GM12878 (cell line): ENCODE results near the gene CFAP410. TPM values are rescaled to one million over a fixed set of nuclear protein-coding genes. Genes with fewer than 3 reads are reported as not detected.

Experiments used
- ATAC-seq: fragments of 200-7000 bp; cut with Tn5 transposase; 3 replicates; pipeline ENCODE4 v1.9.1; 2020; ENCODE audit warnings: mild to moderate bottlenecking, moderate library complexity
- BruUV-seq: library from RNA; stranded (reverse); fragments of 400-500 nt; replicated peaks from 2 replicates; lab custom pipeline; 2021; lab: Mats Ljungman, UMichigan
- CTCF ChIA-PET: fragments of 300-600 bp; sonication (Branson Sonifier 250); formaldehyde crosslinking; extraction: SDS; loops from one replicate; lab custom pipeline; 2021; ENCODE audit warnings: inconsistent platforms; lab: Yijun Ruan, JAX
- POLR2A ChIA-PET: fragments of 350-600 bp; formaldehyde crosslinking; extraction: SDS; loops from one replicate; lab custom pipeline; 2021; ENCODE audit warnings: inconsistent platforms; lab: Charles Lee
- RAD21 ChIA-PET: fragments of 300-600 bp; sonication (Branson Sonifier 250); formaldehyde crosslinking; loops from one replicate; lab custom pipeline; 2023; ENCODE audit warnings: antibody characterized with exemption; ENCODE audit not compliant: unreplicated experiment; lab: Charles Lee
- SMC1A ChIA-PET: fragments of 300-600 bp; sonication (Branson Sonifier 250); formaldehyde crosslinking; loops from one replicate; lab custom pipeline; 2023; ENCODE audit not compliant: unreplicated experiment, uncharacterized antibody; lab: Charles Lee
- DNase-seq: peaks from one replicate; pipeline ENCODE4 v3.0.0-alpha.2; 2011; ENCODE audit warnings: low read depth, low spot score
- FAIRE-seq: peaks from 3 replicates; lab custom pipeline; 2011; peaks lifted over from hg19 to GRCh38; lab: Jason Lieb, UNC
- H2AFZ ChIP-seq: 2 replicates; pipeline ENCODE4 v1.6.0; 2011; ENCODE audit warnings: low read depth, low read length, control low read depth; ENCODE audit not compliant: control insufficient read depth
- H3K27ac ChIP-seq: 2 replicates; pipeline ENCODE4 v1.5.1; 2011; ENCODE audit warnings: control low read depth; ENCODE audit not compliant: control insufficient read depth, insufficient read depth
- H3K27me3 ChIP-seq, 2 experiments: replicated peaks in 1 of 2; 2 replicates each; pipeline versions ENCODE4 v1.6.0 to v1.6.1; 2011; ENCODE audit warnings: low read length in 1 of 2; ENCODE audit not compliant: control insufficient read depth in 2 of 2, insufficient read depth in 2 of 2
- H3K36me3 ChIP-seq, 2 experiments: 2 replicates each; pipeline ENCODE4 v1.5.1; 2011; ENCODE audit warnings: low read length in 1 of 2; ENCODE audit not compliant: control insufficient read depth in 2 of 2, insufficient read depth in 2 of 2
- H3K4me1 ChIP-seq: 2 replicates; pipeline ENCODE4 v1.6.1; 2011; ENCODE audit warnings: mild to moderate bottlenecking, low read length, moderate library complexity, mixed read lengths; ENCODE audit not compliant: control insufficient read depth, insufficient read depth
- H3K4me2 ChIP-seq: 2 replicates; pipeline ENCODE4 v1.6.0; 2011; ENCODE audit warnings: control low read depth; ENCODE audit not compliant: control insufficient read depth, insufficient read depth
- H3K4me3 ChIP-seq: fragments of 200-600 bp; sonication (generic); 2 replicates; pipeline ENCODE4 v1.5.1; 2016
- H3K79me2 ChIP-seq: 2 replicates; pipeline ENCODE4 v1.6.0; 2011; ENCODE audit warnings: low read length; ENCODE audit not compliant: control insufficient read depth, insufficient read depth
- H3K9ac ChIP-seq: 2 replicates; pipeline ENCODE4 v1.8.0; 2011; ENCODE audit warnings: low read length, control low read depth, mixed read lengths; ENCODE audit not compliant: control insufficient read depth, insufficient read depth
- H3K9me3 ChIP-seq: replicated peaks from 3 replicates; pipeline ENCODE4 v1.5.1; 2011; ENCODE audit warnings: mild to moderate bottlenecking, low read length; ENCODE audit not compliant: control insufficient read depth, insufficient read depth
- H4K20me1 ChIP-seq: 2 replicates; pipeline ENCODE4 v1.6.0; 2011; ENCODE audit not compliant: control insufficient read depth, insufficient read depth
- CHD4 ChIP-seq: fragments of 200-600 bp; sonication (generic); IDR thresholded peaks from 2 replicates; pipeline ENCODE4 v1.6.1; 2016; ENCODE audit warnings: mild to moderate bottlenecking
- ELK1 ChIP-seq: IDR thresholded peaks from 2 replicates; pipeline ENCODE4 v1.6.1; 2012; ENCODE audit warnings: low read depth, low read length, improper control_type of control experiment
- GABPA ChIP-seq: IDR thresholded peaks from 2 replicates; pipeline ENCODE4 v1.6.1; 2014; ENCODE audit warnings: antibody characterized with exemption, low read depth, mild to moderate bottlenecking, inconsistent platforms
- POU2F2 ChIP-seq: IDR thresholded peaks from 3 replicates; pipeline ENCODE4 v1.6.1; 2011; ENCODE audit warnings: low read depth, mild to moderate bottlenecking, low read length, borderline replicate concordance
- RUNX3 ChIP-seq: IDR thresholded peaks from 2 replicates; pipeline ENCODE4 v1.6.1; 2012; ENCODE audit warnings: low read length, inconsistent platforms
- SMAD1 ChIP-seq: fragments of 450-650 bp; IDR thresholded peaks from 2 replicates; pipeline ENCODE4 v1.6.1; 2018; ENCODE audit warnings: mild to moderate bottlenecking, low read depth; ENCODE audit not compliant: partially characterized antibody
- SPI1 ChIP-seq: IDR thresholded peaks from 2 replicates; pipeline ENCODE4 v1.6.1; 2011; ENCODE audit warnings: low read depth, mild to moderate bottlenecking, low read length, moderate library complexity, borderline replicate concordance; ENCODE audit not compliant: insufficient read depth
- ZNF24 ChIP-seq: fragments of 450-650 bp; IDR thresholded peaks from 2 replicates; pipeline ENCODE4 v1.6.1; 2017; ENCODE audit warnings: antibody characterized with exemption, mild to moderate bottlenecking
- WGBS: methylation state at CpG from one replicate; pipeline ENCODE4 v1.1.6; 2016; ENCODE audit warnings: low lambda C conversion rate; ENCODE audit not compliant: insufficient replicate concordance, insufficient coverage; ENCODE audit errors: missing lambda C conversion rate; 5-methylcytosine and 5-hydroxymethylcytosine counted together
- in situ Hi-C: fragments of 300-500 bp; cut with MboI; formaldehyde crosslinking; loops from 9 replicates; pipeline ENCODE4 v1.14.3; 2018; ENCODE audit warnings: mixed read lengths
- intact Hi-C: fragments of 100-400 bp; cut with micrococcal nuclease; formaldehyde crosslinking; loops from one replicate; pipeline ENCODE4 v1.14.2; 2022; ENCODE audit not compliant: unreplicated experiment
- polyA plus RNA-seq, 11 experiments: library from polyadenylated mRNA; depleted of rRNA in 4 of 11; unstranded in 6 of 11; stranded (reverse) in 5 of 11; fragments of >200 nt; fragmentation: Nextera tagmentation in 4 of 11; fragmentation: Illumina TruSeq in 1 of 11; extraction: Ambion mirVana in 4 of 11; extraction: Trizol in 1 of 11; gene quantifications; 1 replicate in 1 of 11; 2 replicates in 10 of 11; pipeline versions ENCODE4 v1.2.1 to v1.2.3, GENCODE V29; 2011 to 2016; ENCODE audit warnings: inconsistent platforms in 2 of 11, missing spikeins in 2 of 11, low read depth in 1 of 11
- total RNA-seq, 4 experiments: library from RNA; depleted of rRNA in 3 of 4; stranded (reverse); fragments of >200 nt in 3 of 4; fragmentation: Illumina TruSeq in 1 of 4; extraction: Trizol in 1 of 4; gene quantifications; 2 replicates each; pipeline versions ENCODE4 v1.2.1 to v1.2.3, GENCODE V29; 2013 to 2021
- TF ChIP-seq, protein P1 (sequence below): IDR thresholded peaks from 2 replicates; pipeline ENCODE4 v1.6.1; 2012; ENCODE audit warnings: low read depth, low read length, improper control_type of control experiment
- TF ChIP-seq, protein P2 (sequence below): fragments of 450-650 bp; IDR thresholded peaks from 2 replicates; pipeline ENCODE4 v1.6.1; 2014; ENCODE audit warnings: mild to moderate bottlenecking

The CFAP410 gene
- total and polyA plus RNA-seq, 10 of the 15 experiments (the other 5 are each of a cell fraction or from before 2014, with no cell fraction given): 0.14 to 24.8 (median 11.3) TPM

DNA sequence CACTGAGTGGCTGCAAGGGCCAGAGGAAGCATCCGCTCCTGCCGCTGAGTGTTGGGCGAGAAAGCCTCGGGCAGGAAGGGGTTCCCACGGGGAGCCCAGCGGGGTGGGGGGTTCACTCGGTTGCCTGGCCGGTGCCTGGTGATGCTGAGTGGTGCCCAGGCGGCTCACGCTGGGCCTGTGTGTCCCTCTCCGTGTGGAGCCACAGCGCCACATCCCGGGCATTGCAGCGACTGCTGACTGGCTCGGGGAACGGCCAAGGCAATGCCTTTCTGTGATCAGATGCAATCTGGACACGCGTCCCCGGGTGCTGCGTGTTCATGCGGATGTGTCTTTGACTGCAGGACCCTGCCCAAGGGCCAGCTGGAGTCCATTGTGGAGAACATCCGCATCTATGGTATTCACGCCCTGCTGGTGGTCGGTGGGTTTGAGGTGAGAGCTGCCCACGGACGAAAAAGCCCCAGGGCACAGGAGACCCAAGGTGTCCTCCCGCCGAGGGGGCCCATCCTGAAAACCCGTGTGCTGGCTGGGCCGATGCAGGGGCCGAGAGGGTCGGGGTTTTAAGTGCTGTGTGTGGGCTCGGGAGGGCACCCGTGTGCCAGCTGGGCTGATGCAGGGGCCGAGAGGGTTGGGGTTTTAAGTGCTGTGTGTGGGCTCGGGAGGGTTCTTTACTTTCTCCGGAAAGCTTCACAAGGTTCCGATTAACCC lies 16.4 kb downstream of the CFAP410 start:
- no peak overlapping the region for H3K27ac ChIP-seq
- no peak overlapping the region for H2AFZ ChIP-seq
- ChIA-PET RAD21 (no interaction called here), SMC1A (interaction anchor here (0.6 kb wide), 1 partner anchor 239 kb away, joined by 3 read pairs; no protein-coding TSS in a partner anchor)
- no peaks in the 10 kb centered on the region for H3K4me1 ChIP-seq
- no peak for DNase-seq
- no peaks in the 10 kb centered on the region for H3K9me3 ChIP-seq
- H3K4me2 ChIP-seq: no peak overlapping the region
- no peak overlapping the region for H3K4me3 ChIP-seq
- no peak for FAIRE-seq
- no peaks in the 10 kb centered on the region for H3K79me2 ChIP-seq
- intact Hi-C loops: no loop called here
- peaks cover 5 to 28% of the 10 kb centered on the region in 2 experiments; a peak in 3 of 4 replicates for H3K36me3 ChIP-seq
- 95% methylated on average over 38 of the region's 38 CpGs for WGBS
- H4K20me1 ChIP-seq: no peaks in the 10 kb centered on the region
- in situ Hi-C loops: no loop called here
- no peak for TF ChIP-seq SMAD1
- no peak for TF ChIP-seq ELK1
- no peak for TF ChIP-seq GABPA
- no peak for TF ChIP-seq SPI1
- TF ChIP-seq, protein P1, sequence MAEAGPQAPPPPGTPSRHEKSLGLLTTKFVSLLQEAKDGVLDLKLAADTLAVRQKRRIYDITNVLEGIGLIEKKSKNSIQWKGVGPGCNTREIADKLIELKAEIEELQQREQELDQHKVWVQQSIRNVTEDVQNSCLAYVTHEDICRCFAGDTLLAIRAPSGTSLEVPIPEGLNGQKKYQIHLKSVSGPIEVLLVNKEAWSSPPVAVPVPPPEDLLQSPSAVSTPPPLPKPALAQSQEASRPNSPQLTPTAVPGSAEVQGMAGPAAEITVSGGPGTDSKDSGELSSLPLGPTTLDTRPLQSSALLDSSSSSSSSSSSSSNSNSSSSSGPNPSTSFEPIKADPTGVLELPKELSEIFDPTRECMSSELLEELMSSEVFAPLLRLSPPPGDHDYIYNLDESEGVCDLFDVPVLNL: no peak
- no peak for TF ChIP-seq CHD4
- TF ChIP-seq ZNF24: no peak
- no peak for TF ChIP-seq RUNX3
- TF ChIP-seq POU2F2: no peak
- TF ChIP-seq, protein P2, sequence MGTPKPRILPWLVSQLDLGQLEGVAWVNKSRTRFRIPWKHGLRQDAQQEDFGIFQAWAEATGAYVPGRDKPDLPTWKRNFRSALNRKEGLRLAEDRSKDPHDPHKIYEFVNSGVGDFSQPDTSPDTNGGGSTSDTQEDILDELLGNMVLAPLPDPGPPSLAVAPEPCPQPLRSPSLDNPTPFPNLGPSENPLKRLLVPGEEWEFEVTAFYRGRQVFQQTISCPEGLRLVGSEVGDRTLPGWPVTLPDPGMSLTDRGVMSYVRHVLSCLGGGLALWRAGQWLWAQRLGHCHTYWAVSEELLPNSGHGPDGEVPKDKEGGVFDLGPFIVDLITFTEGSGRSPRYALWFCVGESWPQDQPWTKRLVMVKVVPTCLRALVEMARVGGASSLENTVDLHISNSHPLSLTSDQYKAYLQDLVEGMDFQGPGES: no peak
- TF ChIP-seq, all 136 proteins: peak for 0
- H3K27me3 ChIP-seq: no peaks in the 10 kb centered on the region
- BruUV-seq: no TSS peak
- ChIA-PET POLR2A (no interaction called here), CTCF (no interaction called here)
- no peak overlapping the region for H3K9ac ChIP-seq
- no peak for ATAC-seq
